ENCODE results near the gene ANO8.
A peak's percentile ranks its signal among the peaks of the same experiment; 100 is the strongest.
"Not testable (repeated sequence)": the region's sequence is repeated elsewhere in the genome, so short reads cannot be mapped to it uniquely, and the experiment has no call there.

The ANO8 gene

GRCh38 chr19:17334414-17335409 lies at the start of gene ANO8:
TSS of gene ANO8 (minus strand) at chr19:17334855. CDS start at chr19:17334670, 185 bp downstream.
- peak; percentile 72 for DNase-seq

- DNase-seq: no peak
Measured at GRCh38 chr19:17380426-17381138, 45.9 kb upstream of the ANO8 start.

GRCh38 chr19:17379221-17379631 lies 44.6 kb upstream of the ANO8 start:
- no peak for DNase-seq

GRCh38 chr19:17378271-17378670 lies 43.6 kb upstream of the ANO8 start:
- no peak for DNase-seq

- DNase-seq: no peak
Measured at GRCh38 chr19:17376935-17377600, 42.4 kb upstream of the ANO8 start, which contains the start of gene PLVAP. TSS of gene PLVAP (minus strand) at chr19:17377342. CDS start at chr19:17377288, 54 bp downstream.

- no peak for DNase-seq
Measured at GRCh38 chr19:17370026-17370587, 35.5 kb upstream of the ANO8 start.

- DNase-seq: no peak
Measured at GRCh38 chr19:17365361-17365760, 30.7 kb upstream of the ANO8 start.

GRCh38 chr19:17363852-17364605 lies 29.4 kb upstream of the ANO8 start:
- not testable (repeated sequence) for DNase-seq

GRCh38 chr19:17359905-17360800 lies 25.5 kb upstream of the ANO8 start:
- DNase-seq: no peak

- no peak for DNase-seq
Measured at GRCh38 chr19:17358395-17358794, 23.7 kb upstream of the ANO8 start.

- DNase-seq: no peak
Measured at GRCh38 chr19:17357724-17358123, 23.1 kb upstream of the ANO8 start.

- DNase-seq: no peak
Measured at GRCh38 chr19:17357078-17357666, 22.5 kb upstream of the ANO8 start.

- DNase-seq: no peak
Measured at GRCh38 chr19:17353386-17353785, 18.7 kb upstream of the ANO8 start.

- no peak for DNase-seq
Measured at GRCh38 chr19:17352608-17353280, 18.1 kb upstream of the ANO8 start.

- DNase-seq: no peak
Measured at GRCh38 chr19:17351815-17352435, 17.3 kb upstream of the ANO8 start.

GRCh38 chr19:17348700-17349099 lies 14.0 kb upstream of the ANO8 start:
- no peak for DNase-seq

GRCh38 chr19:17347877-17348276 lies 13.2 kb upstream of the ANO8 start:
- no peak for DNase-seq

- no peak for DNase-seq
Measured at GRCh38 chr19:17347361-17347760, 12.7 kb upstream of the ANO8 start.

- DNase-seq: no peak
Measured at GRCh38 chr19:17346109-17346671, 11.5 kb upstream of the ANO8 start.

All from NCI-H1417 treated with DMSO at 0.1 percent for 48 hours (cell line).